Panc1 (cell line): ENCODE results near the gene EYS. TPM values are rescaled to one million over a fixed set of nuclear protein-coding genes. Genes with fewer than 3 reads are reported as not detected.

Experiments
- ATAC-seq: fragments of 200-7000 bp; cut with Tn5 transposase; 2 replicates; pipeline ENCODE4 v1.9.1; 2020; ENCODE audit warnings: mild to moderate bottlenecking, moderate library complexity
- BruUV-seq: library from RNA; stranded (reverse); fragments of 400-500 nt; replicated peaks from 2 replicates; lab custom pipeline; 2021; lab: Mats Ljungman, UMichigan
- CTCF ChIA-PET: fragments of 300-600 bp; sonication (Branson Sonifier 250); formaldehyde crosslinking; loops from one replicate; lab custom pipeline; 2022; ENCODE audit warnings: antibody characterized with exemption; lab: Charles Lee
- POLR2A ChIA-PET: fragments of 300-600 bp; sonication (Branson Sonifier 250); formaldehyde crosslinking; loops from one replicate; lab custom pipeline; 2022; ENCODE audit warnings: antibody characterized with exemption; lab: Charles Lee
- DNase-seq: peaks from one replicate; pipeline ENCODE4 v3.0.0-alpha.2; 2010; ENCODE audit warnings: low read depth, low spot score
- H3K27ac ChIP-seq: 2 replicates; pipeline ENCODE4 v1.5.1; 2011; ENCODE audit warnings: mild to moderate bottlenecking, low read length, inconsistent platforms
- H3K27me3 ChIP-seq: fragments of 200-500 bp; sonication (Bioruptor generic); 2 replicates; pipeline ENCODE4 v1.6.0; 2014; ENCODE audit warnings: low read length, inconsistent platforms; ENCODE audit not compliant: control insufficient read depth, insufficient read depth
- H3K36me3 ChIP-seq: fragments of 200-500 bp; sonication (Bioruptor generic); 2 replicates; pipeline ENCODE4 v1.5.1; 2014; ENCODE audit warnings: inconsistent platforms, mild to moderate bottlenecking, low read length, moderate library complexity; ENCODE audit not compliant: control insufficient read depth, insufficient read depth
- H3K4me1 ChIP-seq: 2 replicates; pipeline ENCODE4 v1.5.1; 2011; ENCODE audit warnings: inconsistent platforms, mild to moderate bottlenecking, low read length, moderate library complexity; ENCODE audit not compliant: control insufficient read depth, insufficient read depth
- H3K4me3 ChIP-seq, 2 experiments: 2 replicates each; pipeline ENCODE4 v1.5.1; 2011 to 2012; ENCODE audit warnings: low read depth in 2 of 2, low read length in 2 of 2, mild to moderate bottlenecking in 2 of 2, inconsistent platforms in 1 of 2, moderate library complexity in 1 of 2
- H3K9me3 ChIP-seq: fragments of 200-500 bp; sonication (Bioruptor generic); 2 replicates; pipeline ENCODE4 v1.5.1; 2014; ENCODE audit warnings: low read depth, mild to moderate bottlenecking, inconsistent platforms, low read length, moderate library complexity; ENCODE audit not compliant: control insufficient read depth, insufficient read depth
- POLR2AphosphoS5 ChIP-seq: IDR thresholded peaks from 2 replicates; pipeline ENCODE4 v1.6.1; 2012; ENCODE audit warnings: mild to moderate bottlenecking, low read depth, low read length, moderate library complexity
- SIN3A ChIP-seq: IDR thresholded peaks from 2 replicates; pipeline ENCODE4 v1.6.1; 2012; ENCODE audit warnings: low read depth, mild to moderate bottlenecking, low read length, moderate library complexity, borderline replicate concordance; ENCODE audit not compliant: insufficient read depth
- TCF7L2 ChIP-seq: IDR thresholded peaks from 2 replicates; pipeline ENCODE4 v1.6.1; 2011; ENCODE audit warnings: mild to moderate bottlenecking, low read depth, low read length, inconsistent platforms
- in situ Hi-C: cut with HindIII; loops from 2 replicates; pipeline ENCODE4 v1.10.0; 2016; ENCODE audit warnings: low sequenced_read_pairs, low pct_unique_long_range_greater_than_20kb
- intact Hi-C: fragments of 100-400 bp; cut with micrococcal nuclease; formaldehyde crosslinking; loops from one replicate; pipeline ENCODE4 v1.10.0; 2022; ENCODE audit not compliant: unreplicated experiment
- total RNA-seq: library from RNA; stranded (reverse); gene quantifications from one replicate; pipeline ENCODE4 v1.2.1, GENCODE V29; 2021; ENCODE audit not compliant: unreplicated experiment
- TF ChIP-seq, protein P1 (sequence below), 2 experiments: IDR thresholded peaks; 2 replicates each; pipeline ENCODE4 v1.6.1; 2011 to 2012; ENCODE audit warnings: low read depth in 2 of 2, control low read depth in 1 of 2, low read length in 1 of 2, mild to moderate bottlenecking in 1 of 2, moderate library complexity in 1 of 2; ENCODE audit not compliant: insufficient read depth in 1 of 2
- TF ChIP-seq, protein P2 (sequence below): fragments of 450-650 bp; IDR thresholded peaks from 2 replicates; pipeline ENCODE4 v1.5.1; 2017; ENCODE audit warnings: mild to moderate bottlenecking

The EYS gene
- total RNA-seq, 1 experiment from 2014 or later: not detected

DNA sequence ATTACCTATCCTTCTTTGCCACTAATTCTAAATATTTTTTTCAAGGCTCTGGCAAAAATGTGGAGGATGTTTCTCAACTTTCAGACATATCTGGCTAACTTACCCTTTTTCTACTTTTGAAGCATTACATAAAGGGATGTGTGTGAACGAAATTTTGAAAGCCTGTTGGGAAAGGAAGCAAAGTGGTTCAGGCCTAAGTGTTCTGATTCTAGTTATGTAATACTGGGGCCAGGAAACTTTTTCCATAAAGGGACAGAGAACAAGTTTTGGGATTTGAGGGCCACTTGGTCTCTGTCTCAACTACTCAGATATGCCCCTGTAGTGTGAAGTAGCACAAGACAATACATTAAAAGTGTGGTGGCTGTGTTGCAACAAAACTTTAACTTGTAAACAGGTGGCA, 1349.6 kb downstream of the EYS start:
- Histone ChIP-seq H3K36me3 (no peaks in the 10 kb centered on the region), H3K4me3 (no peak overlapping the region), H3K9me3 (no peaks in the 10 kb centered on the region), H3K27me3 (no peaks in the 10 kb centered on the region), H3K27ac (no peak overlapping the region), H3K4me1 (no peaks in the 10 kb centered on the region)
- CTCF ChIA-PET: no interaction called here
- POLR2A ChIA-PET: no interaction called here
- BruUV-seq: no TSS peak
- no peak for DNase-seq
- TF ChIP-seq SIN3A (no peak), TCF7L2 (no peak), POLR2AphosphoS5 (no peak)
- TF ChIP-seq, protein P1, sequence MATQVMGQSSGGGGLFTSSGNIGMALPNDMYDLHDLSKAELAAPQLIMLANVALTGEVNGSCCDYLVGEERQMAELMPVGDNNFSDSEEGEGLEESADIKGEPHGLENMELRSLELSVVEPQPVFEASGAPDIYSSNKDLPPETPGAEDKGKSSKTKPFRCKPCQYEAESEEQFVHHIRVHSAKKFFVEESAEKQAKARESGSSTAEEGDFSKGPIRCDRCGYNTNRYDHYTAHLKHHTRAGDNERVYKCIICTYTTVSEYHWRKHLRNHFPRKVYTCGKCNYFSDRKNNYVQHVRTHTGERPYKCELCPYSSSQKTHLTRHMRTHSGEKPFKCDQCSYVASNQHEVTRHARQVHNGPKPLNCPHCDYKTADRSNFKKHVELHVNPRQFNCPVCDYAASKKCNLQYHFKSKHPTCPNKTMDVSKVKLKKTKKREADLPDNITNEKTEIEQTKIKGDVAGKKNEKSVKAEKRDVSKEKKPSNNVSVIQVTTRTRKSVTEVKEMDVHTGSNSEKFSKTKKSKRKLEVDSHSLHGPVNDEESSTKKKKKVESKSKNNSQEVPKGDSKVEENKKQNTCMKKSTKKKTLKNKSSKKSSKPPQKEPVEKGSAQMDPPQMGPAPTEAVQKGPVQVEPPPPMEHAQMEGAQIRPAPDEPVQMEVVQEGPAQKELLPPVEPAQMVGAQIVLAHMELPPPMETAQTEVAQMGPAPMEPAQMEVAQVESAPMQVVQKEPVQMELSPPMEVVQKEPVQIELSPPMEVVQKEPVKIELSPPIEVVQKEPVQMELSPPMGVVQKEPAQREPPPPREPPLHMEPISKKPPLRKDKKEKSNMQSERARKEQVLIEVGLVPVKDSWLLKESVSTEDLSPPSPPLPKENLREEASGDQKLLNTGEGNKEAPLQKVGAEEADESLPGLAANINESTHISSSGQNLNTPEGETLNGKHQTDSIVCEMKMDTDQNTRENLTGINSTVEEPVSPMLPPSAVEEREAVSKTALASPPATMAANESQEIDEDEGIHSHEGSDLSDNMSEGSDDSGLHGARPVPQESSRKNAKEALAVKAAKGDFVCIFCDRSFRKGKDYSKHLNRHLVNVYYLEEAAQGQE (IDR thresholded peaks at IDR 0.05; ENCODE audit: insufficient read depth in 1 of 2, low read depth in 2 of 2, low read length in 1 of 2): no peak
- TF ChIP-seq, protein P2, sequence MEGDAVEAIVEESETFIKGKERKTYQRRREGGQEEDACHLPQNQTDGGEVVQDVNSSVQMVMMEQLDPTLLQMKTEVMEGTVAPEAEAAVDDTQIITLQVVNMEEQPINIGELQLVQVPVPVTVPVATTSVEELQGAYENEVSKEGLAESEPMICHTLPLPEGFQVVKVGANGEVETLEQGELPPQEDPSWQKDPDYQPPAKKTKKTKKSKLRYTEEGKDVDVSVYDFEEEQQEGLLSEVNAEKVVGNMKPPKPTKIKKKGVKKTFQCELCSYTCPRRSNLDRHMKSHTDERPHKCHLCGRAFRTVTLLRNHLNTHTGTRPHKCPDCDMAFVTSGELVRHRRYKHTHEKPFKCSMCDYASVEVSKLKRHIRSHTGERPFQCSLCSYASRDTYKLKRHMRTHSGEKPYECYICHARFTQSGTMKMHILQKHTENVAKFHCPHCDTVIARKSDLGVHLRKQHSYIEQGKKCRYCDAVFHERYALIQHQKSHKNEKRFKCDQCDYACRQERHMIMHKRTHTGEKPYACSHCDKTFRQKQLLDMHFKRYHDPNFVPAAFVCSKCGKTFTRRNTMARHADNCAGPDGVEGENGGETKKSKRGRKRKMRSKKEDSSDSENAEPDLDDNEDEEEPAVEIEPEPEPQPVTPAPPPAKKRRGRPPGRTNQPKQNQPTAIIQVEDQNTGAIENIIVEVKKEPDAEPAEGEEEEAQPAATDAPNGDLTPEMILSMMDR: no peak
- no peak for ATAC-seq
- intact Hi-C loops (no loop called here), in situ Hi-C loops (no loop called here)

DNA sequence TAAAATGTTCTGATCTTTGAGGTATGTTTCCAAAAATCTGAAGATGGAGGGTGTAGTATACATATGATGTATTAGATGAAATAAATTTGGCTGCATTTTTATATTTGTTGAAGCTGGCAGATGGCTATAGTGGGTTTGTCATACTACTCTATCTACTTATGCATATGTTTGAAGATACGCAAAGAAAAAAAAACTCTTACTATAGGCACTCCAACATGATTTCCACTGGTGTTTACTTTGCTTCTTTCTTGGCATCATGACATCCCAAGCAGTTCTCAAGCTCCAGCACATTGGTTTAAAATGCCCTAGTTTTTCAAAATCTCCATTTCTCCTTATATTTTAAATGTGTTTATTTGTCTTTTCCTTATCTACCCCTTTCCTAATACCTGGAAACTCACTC, 1359.6 kb downstream of the EYS start:
- intact Hi-C loops (no loop called here), in situ Hi-C loops (no loop called here)
- DNase-seq (no peak), ATAC-seq (no peak)
- TF ChIP-seq SIN3A: no peak
- TF ChIP-seq, protein P1 (IDR thresholded peaks at IDR 0.05; ENCODE audit: insufficient read depth in 1 of 2, low read depth in 2 of 2, low read length in 1 of 2): no peak
- TF ChIP-seq, protein P2: no peak
- no peak for TF ChIP-seq POLR2AphosphoS5
- TF ChIP-seq TCF7L2: no peak
- Histone ChIP-seq H3K9me3 (no peaks in the 10 kb centered on the region), H3K4me3 (no peak overlapping the region), H3K27me3 (no peaks in the 10 kb centered on the region), H3K36me3 (no peaks in the 10 kb centered on the region), H3K27ac (no peak overlapping the region), H3K4me1 (no peaks in the 10 kb centered on the region)
- CTCF ChIA-PET: interaction anchor here (0.5 kb wide), 1 partner anchor 553 kb away, joined by 6 read pairs; no protein-coding TSS in a partner anchor
- POLR2A ChIA-PET: no interaction called here
- BruUV-seq: no TSS peak
